ENCODE measurements around the gene PARP6.
A peak's percentile ranks its signal among the peaks of the same experiment; 100 is the strongest.

PARP6 gene

GRCh38 chr15:72231066-72231832 is 41.1 kb downstream of the PARP6 start, which contains the start of gene PKM:
PKM (minus strand) TSS chr15:72231190; CDS start chr15:72219097, 12,093 bp downstream.
- peak; percentile 87 for DNase-seq (ENCODE audit: low read depth)

DNA sequence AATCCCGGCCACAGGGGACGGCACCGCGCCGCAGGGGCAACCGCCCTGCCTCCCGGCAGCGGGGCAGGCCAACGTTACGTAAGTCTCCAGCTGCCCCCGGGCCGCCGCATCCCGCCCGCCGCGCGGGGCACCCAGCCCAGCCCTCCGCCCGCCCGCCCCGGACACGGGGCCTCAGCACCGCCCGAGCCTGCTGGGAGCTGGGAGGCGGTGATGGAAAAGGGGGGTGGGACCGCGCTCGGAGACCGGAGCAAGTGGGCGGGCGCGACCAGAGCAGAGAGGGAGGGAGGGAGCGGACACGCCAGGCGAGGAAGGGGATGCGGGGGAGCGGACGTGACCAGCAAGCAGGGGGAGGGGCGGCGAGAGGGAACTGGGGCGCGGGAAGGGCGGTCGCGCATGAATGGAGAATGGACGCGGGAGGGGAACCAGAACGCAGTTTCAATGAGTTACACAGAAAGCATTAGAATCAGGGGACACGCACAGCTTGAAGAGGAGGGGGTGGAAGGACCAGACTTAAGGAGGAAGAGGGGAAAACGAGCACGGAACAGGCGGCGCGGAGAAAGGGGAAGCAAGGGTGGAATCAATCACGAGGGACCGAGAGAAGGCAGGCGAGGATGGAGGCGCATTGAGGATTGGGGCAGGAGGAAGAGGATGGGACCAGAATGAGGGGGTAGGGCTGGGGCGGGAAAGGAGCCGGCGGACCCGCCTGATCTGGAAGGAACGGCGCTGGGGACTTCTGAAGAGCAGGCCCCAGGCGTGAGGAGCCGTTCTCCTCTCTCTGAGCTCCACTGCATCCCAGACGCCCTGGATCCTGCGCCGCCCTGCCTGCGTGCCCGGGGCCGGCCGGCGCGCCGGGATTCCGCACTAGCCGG is 41.9 kb downstream of the PARP6 start:
- peak; percentile 59 for DNase-seq (ENCODE audit: low read depth)

- DNase-seq (ENCODE audit: low read depth): no peak
Observed at GRCh38 chr15:72229947-72230196, 42.5 kb downstream of the PARP6 start.

DNA sequence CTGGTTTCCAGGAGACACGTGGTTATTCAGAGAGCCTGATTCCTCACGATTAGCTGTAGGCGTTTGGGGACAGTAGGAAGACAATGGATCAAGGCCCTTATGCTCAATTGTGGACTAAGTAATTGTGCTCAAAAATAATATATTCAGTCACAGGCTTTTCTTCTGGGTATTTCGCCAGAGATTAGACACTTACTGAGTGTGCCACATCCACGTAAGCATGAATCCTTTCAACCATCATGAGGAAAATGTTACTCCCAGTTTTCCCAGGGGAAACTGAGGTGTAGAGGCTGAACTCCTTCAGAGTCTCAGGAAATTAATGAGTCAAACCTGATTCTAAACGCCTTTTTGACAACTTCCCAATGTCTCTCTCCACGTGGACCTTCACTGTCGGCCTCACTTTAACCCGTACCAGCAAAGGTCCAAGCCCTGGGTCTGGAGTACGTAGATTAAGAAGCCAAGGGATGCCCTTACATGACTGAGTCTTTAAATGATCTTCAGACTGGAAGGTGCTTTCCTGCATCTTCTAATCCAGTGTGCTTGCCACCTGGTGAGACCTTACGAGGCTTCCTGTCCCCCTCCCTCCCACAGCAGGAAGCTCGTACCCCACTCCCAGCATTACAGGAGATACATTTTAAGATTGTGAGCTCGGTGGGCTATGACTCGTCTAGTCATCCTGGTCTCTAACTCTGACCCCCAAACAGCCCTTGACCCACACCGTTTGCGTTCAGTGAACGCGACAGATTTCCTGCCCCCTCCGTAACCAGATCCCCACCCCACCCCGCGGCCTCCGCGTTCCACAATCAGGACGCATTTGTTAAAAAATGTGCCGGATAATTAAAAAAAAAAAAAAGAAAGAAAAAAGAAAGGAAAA is 43.0 kb downstream of the PARP6 start:
- no peak for DNase-seq (ENCODE audit: low read depth)

GRCh38 chr15:72227720-72228119 is 44.6 kb downstream of the PARP6 start:
- DNase-seq (ENCODE audit: low read depth): no peak

- peak; percentile 65 for DNase-seq (ENCODE audit: low read depth)
Observed at GRCh38 chr15:72227192-72227586, 45.2 kb downstream of the PARP6 start.

- DNase-seq (ENCODE audit: low read depth): no peak
Observed at GRCh38 chr15:72223278-72223677, 49.1 kb downstream of the PARP6 start.

DNA sequence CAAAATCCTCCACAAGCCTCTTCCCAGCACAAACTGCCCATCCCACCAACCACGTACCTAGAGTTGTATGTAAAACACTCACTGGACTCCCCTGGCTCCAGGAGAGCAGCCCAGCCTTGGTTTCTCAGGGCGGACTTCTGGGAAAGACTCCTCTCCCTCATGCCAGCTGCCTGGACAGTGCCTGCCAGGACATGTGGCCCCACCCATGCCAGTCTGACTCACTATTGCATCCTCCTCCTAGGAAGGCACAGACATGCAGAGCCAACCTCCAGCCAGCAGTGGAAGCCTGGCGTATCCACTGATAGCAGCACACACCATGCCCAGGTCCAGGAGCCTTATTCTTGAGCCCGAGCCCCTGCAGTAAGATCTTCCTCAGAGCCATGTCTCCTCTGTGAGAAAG is 50.0 kb downstream of the PARP6 start:
- DNase-seq (ENCODE audit: low read depth): no peak

DNA sequence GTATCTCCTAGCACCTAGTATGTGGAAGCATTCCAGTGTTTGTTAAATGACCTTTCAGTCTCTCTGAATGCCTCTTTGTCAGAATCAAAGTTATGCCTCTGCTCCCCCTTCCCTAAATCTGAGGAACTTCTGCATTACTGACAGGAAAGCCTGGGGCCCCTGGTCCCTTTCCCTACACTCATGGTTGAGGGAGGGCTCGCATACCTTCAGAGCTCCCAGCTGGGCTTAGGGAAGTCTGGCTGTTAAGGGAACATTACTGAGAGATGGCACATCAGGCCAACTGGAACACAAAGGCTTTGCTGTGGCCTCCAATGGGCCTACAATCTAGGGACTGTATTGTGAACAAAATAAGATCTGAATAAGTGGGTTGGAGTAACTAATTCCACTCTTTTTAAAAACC is 51.7 kb downstream of the PARP6 start:
- no peak for DNase-seq (ENCODE audit: low read depth)

DNA sequence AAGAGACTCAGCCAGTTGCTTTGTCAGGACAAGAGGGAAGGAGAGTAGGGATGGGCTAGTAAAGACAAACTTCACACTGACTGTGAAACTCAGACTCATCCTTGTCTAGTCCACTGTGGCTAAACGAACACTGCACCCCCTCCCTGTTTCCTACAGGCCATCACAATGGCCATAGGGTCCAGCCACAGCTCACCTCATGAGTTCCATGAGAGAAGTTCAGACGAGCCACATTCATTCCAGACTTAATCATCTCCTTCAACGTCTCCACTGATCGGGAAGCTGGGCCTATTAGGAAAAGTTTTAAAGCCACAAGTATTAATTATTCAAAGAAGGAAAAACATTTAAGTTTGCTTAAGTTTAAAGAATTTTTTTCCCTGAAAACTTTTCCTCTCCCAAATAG is 55.1 kb downstream of the PARP6 start:
- DNase-seq (ENCODE audit: low read depth): no peak

DNA sequence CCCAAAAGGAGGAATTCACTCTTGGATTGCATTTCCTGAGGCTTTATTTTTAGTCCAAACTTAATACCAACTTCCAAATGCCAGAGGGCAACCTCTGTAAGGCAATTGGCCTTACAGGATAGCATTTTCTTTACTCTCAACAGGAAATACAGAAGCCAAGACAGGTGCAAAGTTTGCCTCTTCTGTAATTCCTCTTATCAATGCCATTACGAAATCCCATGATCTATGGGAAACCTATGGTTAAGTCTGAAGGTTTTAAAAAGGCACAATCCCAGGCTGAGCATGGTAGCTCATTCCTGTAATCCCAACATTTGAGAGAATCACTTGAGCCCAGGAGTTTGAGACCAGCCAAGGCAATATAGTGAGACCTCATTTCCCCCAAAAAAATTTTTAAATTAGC is 56.3 kb downstream of the PARP6 start:
- no peak for DNase-seq (ENCODE audit: low read depth)

DNA sequence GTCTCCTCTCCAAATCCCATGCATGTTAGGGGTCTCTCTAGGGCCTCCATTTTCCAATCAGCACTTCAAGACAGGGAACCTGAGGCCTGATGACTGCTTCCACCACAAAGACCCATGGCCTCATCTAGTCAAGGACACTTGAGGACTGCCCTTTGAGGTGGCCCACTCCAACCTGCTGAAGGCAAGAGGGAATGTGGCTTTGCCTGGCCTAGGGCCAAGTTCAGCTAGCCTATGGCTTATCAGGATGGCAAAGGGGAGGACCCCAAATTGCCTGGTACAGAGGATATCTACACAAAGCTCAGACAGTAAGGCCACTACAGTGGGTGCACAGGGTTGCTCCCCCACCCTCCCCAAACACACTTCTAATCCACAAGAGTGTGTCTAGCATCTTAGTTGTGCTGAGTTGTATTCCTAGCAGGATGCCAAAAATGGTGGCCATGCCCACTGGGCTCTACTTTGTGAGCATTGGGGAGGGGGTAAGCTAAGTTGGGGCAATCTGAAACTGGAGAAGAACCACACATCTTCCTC is 64.7 kb downstream of the PARP6 start:
- DNase-seq (ENCODE audit: low read depth): no peak

DNA sequence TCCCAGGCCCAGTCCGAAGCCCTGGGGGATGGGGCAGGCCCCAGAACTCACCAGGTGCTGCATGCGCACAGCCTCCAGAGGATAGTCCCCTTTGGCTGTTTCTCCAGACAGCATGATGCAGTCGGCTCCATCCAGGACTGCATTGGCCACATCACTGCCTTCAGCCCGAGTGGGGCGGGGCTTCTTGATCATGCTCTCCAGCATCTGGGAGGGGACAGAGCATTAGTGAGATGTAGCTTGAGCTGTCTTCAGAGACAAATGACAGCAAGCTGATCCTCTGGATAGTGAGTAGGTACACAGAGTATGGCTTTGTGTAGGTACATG is 65.7 kb downstream of the PARP6 start:
- no peak for DNase-seq (ENCODE audit: low read depth)

DNA sequence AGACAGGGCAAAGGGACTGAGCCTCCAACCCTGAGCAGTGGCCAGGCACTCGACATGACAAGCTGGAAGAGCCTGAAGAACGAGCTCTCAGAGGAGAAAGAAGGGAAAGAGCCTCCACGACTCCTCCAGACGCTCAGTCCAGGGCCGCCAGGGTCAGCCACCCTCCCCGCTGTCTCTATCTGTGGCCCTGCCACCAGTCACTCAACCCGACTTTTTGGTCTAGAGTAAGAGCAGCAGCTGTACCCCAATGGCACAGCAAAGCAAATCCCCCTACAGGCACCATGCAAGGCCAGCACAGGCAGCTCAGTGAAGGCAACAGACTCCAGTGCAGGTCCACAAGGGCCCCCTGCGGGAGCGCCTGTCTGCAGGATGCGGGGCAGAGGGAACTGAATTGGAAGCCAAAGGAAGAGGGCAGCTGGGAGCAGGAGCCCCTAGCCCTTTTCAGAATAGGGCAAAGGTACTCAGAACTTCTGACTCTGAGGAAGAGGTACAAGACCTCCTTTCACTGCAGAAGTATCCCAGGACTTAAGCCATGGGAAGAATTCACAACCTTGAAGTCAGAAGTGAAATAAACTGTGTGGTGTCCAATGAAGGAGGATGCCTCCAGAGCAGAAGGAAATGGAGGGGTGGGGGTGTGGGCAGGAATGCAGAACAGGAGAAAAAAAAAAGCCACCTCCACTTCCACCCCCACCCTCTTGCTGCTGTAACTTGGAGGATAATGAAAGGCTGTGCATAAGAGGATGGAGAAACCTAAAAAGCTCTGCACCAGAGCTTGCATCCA is 66.3 kb downstream of the PARP6 start:
- DNase-seq (ENCODE audit: low read depth): no peak

DNA sequence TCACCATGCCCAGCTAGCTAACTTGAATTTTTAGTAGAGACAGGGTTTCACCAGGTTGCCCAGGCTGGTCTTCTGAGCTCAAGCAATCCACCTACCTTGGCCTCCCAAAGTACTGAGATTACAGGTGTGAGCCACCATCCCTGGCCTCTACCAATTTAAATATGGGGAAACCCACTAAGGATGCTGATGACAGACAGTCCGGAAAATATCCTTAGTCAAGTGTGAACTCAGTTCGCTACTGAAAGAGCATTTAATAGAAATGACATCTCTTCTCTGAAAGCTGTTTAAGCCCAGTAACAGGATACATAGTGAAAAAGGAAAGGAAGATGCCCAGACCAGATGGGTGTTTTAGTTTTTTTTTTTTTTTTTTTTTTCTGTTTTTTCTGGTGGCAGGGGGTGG is 67.1 kb downstream of the PARP6 start:
- no peak for DNase-seq (ENCODE audit: low read depth)

DNA sequence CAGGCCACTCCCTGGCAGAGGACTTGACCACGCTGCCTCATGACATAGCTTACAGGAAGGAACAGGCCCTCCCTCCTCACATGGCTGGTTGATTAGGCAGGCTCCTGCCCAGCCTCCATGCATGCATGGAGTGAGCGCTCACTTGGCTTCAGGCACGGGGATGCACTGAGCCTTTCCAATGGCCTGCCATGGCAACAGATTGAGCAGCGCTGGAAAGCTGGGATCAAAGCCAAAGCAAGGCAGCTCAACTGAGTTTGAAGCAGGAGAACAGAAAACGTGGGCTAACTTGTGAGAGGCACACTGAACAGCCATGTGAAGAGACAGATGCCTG is 68.9 kb downstream of the PARP6 start:
- DNase-seq (ENCODE audit: low read depth): peak; percentile 37

DNA sequence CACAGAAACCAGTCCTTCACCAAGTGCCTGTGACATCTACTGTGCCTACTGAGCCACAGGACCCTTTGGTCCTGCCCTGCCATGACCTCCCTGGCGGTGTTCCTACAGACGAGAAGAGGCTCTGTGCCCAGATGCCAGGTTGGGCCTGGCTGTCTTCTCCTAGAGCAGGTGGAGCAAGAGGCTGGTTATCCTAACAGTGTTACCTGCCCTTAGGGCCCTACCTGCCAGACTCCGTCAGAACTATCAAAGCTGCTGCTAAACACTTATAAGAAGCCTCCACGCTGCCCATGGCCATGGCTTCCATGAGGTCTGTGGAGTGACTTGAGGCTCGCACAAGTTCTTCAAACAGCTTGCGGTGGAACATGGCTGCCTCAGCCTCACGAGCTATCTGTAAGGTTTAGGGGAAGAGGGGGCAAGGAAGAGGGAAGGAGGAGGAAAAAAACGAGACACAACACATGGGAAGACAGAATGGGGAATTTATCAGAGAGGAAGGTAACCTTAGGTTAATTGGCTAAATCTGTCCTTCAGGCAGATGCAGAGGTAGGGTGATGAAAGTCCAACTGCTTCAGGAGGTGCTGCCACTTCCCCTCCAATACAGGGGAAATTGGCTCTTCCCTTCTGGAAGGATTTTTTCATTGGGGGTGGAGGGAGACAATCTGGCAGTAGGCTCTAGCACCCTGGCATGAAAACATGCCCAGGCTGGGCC is 69.4 kb downstream of the PARP6 start:
- no peak for DNase-seq (ENCODE audit: low read depth)

GRCh38 chr15:72202302-72202701 is 70.1 kb downstream of the PARP6 start:
- no peak for DNase-seq (ENCODE audit: low read depth)

- no peak for DNase-seq (ENCODE audit: low read depth)
Observed at GRCh38 chr15:72201391-72201921, 70.9 kb downstream of the PARP6 start.

- no peak for DNase-seq (ENCODE audit: low read depth)
Observed at GRCh38 chr15:72200395-72201237, 71.7 kb downstream of the PARP6 start.

Measured in non-pigmented ciliary epithelial cell (primary cell).